HS-27A (cell line): Measurements from ENCODE around the gene RBM33.

Experiments used
- DNase-seq: peaks from one replicate; pipeline ENCODE4 v3.0.0-alpha.2; 2012; ENCODE audit warnings: low read depth, missing footprints

RBM33 gene

GRCh38 chr7:155727616-155728015 is 83.2 kb downstream of the RBM33 start:
- no peak for DNase-seq

GRCh38 chr7:155728116-155728515 is 83.7 kb downstream of the RBM33 start:
- DNase-seq: no peak

- DNase-seq: no peak
Observed at GRCh38 chr7:155729847-155730246, 85.4 kb downstream of the RBM33 start.

- no peak for DNase-seq
Observed at GRCh38 chr7:155731380-155731779, 86.9 kb downstream of the RBM33 start.

- DNase-seq: no peak
Observed at GRCh38 chr7:155731871-155732270, 87.4 kb downstream of the RBM33 start.

- DNase-seq: no peak
Observed at GRCh38 chr7:155732286-155732685, 87.8 kb downstream of the RBM33 start.

- no peak for DNase-seq
Observed at GRCh38 chr7:155733582-155734444, 89.4 kb downstream of the RBM33 start.

- no peak for DNase-seq
Observed at GRCh38 chr7:155734445-155734809, 90.0 kb downstream of the RBM33 start.

- no peak for DNase-seq
Observed at GRCh38 chr7:155735442-155736115, 91.1 kb downstream of the RBM33 start.

- DNase-seq: no peak
Observed at GRCh38 chr7:155737590-155737989, 93.1 kb downstream of the RBM33 start.

GRCh38 chr7:155738104-155738503 is 93.6 kb downstream of the RBM33 start:
- DNase-seq: no peak

GRCh38 chr7:155738652-155739537 is 94.4 kb downstream of the RBM33 start:
- no peak for DNase-seq

- DNase-seq: no peak
Observed at GRCh38 chr7:155739538-155740143, 95.2 kb downstream of the RBM33 start.

- no peak for DNase-seq
Observed at GRCh38 chr7:155741082-155741481, 96.6 kb downstream of the RBM33 start.

GRCh38 chr7:155741805-155742204 is 97.3 kb downstream of the RBM33 start:
- no peak for DNase-seq

- DNase-seq: no peak
Observed at GRCh38 chr7:155743177-155743576, 98.7 kb downstream of the RBM33 start.

GRCh38 chr7:155744971-155745683 is 100.7 kb downstream of the RBM33 start:
- no peak for DNase-seq

GRCh38 chr7:155745737-155746136 is 101.3 kb downstream of the RBM33 start:
- no peak for DNase-seq

- DNase-seq: no peak
Observed at GRCh38 chr7:155746188-155746587, 101.7 kb downstream of the RBM33 start.

- no peak for DNase-seq
Observed at GRCh38 chr7:155747209-155747608, 102.7 kb downstream of the RBM33 start.

GRCh38 chr7:155749578-155749977 is 105.1 kb downstream of the RBM33 start:
- DNase-seq: no peak
